ENCODE data around the gene CFAP100.

Gene CFAP100

GRCh38 chr3:126402666-126403302, 8.1 kb downstream of the CFAP100 start:
- DNase-seq (ENCODE audit: low spot score) = no peak

DNA sequence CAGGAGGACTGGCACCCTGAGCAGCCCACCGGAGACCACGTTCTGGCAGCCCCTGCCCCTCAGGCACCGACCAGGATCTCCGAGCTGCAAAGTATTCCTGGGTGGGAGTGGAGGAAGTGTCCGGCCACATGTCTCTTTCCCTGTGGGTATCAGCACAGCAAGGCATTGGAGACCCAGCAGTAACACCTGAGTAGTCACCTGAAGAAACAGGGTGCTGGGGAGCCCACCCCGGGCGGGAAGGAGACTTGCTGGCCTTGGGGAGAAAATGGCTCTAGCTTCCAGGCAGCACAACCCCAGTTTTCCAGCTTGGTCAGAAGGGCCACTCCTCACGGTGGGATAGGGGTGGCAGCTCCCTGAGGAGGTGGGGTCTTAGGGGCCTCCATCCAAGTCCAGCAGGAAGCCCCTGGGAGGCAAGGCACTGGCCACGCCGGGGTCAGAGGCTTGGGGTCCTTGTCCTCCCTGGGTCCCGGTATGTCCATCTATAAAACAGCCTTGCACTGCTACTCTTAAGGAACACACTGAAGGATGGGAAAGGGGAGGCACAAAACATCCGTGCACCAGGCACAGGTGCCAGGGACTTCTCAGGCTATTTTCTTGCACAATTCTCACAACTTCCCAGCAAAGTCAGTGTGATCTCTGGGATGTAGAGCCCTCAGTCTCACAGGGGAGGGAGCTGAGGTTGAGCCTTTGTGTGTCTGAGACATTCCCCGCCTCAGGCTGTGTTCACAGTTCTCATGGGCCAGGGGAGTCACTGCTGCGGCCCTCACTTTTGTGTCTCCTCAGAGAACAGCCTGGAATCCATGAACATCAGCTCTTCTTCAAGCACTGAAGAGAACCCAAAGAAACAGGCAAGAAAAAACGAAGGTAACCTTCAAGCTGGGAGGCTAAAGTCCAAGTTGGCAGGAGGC, 11.9 kb downstream of the CFAP100 start:
- DNase-seq (ENCODE audit: low spot score) = no peak

DNA sequence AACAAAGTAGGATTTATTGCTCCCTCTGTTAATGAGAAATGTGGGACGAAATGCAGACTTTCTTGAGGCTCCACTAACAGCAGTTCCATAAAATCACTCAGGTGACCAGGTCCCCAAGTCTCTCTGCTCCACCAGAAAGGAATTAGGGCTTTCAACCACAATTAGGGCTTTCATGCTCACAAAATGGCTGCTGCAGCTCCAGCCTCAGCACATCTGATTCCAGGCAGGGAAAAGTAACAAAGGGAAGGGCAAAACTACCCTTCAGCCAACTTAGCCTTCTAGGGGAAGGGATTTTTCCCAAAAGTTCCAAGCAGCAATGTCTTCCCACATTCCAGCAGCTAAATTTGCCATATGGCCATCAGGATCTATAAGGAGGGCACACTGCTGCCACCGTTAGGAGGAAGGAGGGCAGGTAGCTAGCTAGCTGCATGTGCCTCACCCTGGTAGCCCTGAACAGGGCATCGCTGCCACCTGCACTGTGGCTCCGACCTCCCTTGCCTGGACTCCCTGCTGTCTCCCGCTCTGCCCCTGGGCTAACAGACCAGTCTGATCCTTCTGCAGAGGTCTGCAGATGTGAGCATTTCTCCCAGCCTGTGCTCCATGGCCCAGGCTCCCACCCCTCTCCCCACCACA, 12.8 kb downstream of the CFAP100 start:
- DNase-seq (ENCODE audit: low spot score) = no peak

- no peak for DNase-seq (ENCODE audit: low spot score)
Measured at GRCh38 chr3:126408099-126408498, 13.4 kb downstream of the CFAP100 start.

DNA sequence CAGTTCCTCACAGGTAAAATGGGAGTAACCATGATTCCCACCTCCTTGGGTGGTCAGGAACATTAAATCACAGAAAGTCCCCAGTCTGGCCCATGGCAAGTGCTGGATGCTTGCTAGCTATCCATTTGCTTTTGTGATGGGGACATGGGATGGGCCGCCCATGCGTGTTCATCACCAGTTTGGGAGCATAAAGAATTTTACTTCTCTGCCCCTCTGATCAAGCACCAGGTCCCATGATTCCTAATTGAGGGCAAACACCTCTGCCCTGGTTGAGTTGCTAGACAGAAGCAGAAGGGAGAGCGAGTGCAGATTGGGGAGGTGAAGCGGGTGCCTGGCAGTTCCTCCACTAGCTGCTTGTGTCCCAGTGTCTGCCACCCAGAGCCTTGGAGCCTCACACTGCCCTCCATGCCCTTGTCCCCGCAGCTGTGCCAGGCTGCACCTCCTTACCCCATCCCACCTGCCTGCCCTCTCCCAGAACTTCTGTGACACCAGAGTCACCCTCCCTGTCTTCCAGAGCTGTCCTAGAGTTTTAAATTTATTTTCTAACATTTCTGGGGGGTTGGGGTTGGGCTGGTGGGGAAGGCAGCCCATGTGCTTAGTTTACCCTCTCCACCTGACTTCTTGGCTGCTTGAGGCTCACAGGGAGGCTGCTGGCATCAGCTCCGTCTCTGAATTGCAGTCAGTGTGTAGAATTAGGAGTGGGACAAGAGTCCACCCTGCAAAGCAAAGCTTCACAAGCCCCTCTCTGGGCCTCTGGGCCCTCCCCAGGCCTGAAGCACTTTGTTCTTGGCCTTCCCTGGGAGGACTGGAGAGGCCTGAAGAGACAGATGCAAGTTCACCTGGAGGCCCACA, 18.4 kb downstream of the CFAP100 start:
- no peak for DNase-seq (ENCODE audit: low spot score)

DNA sequence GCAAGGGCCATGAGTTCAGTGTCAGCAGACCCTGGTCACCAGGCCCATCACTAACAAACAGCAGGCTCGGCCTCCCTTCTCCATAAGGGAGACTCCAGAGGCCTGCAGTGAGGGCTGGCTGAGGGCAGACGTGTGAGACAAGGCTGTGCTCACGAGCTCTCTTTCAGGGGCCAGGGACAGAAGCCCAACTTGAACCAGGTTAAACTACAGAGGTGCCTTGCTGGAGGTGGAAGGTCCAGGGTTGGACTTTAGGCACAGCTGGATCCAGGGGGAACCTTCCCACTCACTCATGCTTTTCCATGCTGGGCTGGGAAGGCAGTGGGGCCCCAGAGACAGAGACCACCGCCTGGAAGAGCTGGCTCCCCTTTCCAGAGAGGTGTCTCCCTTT, 19.0 kb downstream of the CFAP100 start:
- no peak for DNase-seq (ENCODE audit: low spot score)

GRCh38 chr3:126414406-126414805, 19.7 kb downstream of the CFAP100 start:
- no peak for DNase-seq (ENCODE audit: low spot score)

DNA sequence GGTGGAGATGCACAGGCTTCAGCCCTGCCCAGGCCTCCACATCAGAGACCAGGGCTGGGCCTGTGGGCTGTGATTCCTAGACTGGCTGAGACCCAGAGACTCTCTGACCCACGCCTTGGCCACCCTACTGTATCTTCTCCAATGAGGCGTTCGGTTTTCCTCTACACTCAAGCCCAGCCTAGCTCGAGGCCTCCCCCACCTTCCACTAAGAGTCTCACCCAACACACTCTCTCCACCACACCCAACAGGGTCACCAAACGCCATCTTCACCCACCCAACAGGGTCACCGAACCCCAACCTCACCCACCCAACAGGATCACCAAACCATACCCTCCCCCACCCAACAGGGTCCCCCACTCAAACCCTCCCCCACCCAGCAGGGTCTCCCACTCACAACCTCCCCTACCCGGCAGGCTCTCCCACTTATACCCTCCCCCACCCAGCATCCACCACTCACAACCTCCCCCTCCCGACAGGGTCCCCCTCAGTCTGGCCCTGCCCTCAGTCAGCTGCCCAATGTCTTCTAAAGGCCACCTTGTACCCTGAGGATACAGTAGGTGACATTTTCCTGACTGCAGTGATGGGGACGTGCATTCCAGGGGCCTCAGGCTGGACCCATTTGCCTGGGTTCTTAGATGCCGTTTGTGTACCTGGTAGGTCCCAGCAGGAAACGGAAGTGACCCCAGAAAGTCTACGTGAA, 20.4 kb downstream of the CFAP100 start:
- no peak for DNase-seq (ENCODE audit: low spot score)

- DNase-seq (ENCODE audit: low spot score) = no peak
Measured at GRCh38 chr3:126415661-126416591, 21.2 kb downstream of the CFAP100 start.

DNA sequence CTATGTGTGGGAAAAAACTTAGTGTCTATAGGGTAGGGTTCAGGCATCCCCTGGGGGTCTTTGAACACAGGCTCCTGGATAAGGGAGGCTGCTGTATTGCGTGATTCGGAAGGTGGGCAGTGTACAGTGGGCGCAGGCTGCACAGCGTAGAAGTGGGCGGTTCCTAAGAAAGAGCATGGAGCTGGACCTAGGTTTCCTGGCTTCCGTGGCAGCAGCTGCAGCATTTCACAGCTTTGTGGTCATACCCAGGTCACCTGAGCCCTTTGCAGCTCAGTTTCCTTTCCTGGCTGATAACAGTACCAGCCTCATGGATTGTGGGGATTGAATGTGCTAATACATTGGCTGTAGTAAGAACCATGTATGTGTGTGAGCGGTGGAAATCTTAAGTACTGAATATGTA, 22.2 kb downstream of the CFAP100 start:
- no peak for DNase-seq (ENCODE audit: low spot score)

DNA sequence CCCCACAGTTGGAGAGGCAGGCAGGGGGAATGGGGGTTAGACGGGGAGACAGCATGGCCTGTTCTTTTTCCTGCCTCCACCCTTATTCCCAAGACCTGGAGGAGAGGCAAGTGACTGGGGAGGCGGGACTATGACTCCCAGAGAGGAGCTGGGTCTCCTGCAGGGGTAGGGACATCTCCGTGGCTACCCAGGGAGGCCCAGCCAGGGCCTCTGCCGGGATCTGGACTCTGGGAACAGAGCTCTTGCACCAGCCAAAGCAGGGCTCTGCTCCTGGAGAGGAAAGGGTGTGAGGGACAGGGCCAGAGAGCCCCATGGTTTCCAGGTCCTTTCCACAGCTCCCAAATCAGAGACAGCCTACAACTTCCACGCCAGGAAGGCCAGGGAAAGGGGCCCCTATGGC, 22.8 kb downstream of the CFAP100 start:
- no peak for DNase-seq (ENCODE audit: low spot score)

GRCh38 chr3:126417981-126418530, 23.3 kb downstream of the CFAP100 start:
- no peak for DNase-seq (ENCODE audit: low spot score)

GRCh38 chr3:126418661-126419131, 24.0 kb downstream of the CFAP100 start:
- DNase-seq (ENCODE audit: low spot score) = no peak

DNA sequence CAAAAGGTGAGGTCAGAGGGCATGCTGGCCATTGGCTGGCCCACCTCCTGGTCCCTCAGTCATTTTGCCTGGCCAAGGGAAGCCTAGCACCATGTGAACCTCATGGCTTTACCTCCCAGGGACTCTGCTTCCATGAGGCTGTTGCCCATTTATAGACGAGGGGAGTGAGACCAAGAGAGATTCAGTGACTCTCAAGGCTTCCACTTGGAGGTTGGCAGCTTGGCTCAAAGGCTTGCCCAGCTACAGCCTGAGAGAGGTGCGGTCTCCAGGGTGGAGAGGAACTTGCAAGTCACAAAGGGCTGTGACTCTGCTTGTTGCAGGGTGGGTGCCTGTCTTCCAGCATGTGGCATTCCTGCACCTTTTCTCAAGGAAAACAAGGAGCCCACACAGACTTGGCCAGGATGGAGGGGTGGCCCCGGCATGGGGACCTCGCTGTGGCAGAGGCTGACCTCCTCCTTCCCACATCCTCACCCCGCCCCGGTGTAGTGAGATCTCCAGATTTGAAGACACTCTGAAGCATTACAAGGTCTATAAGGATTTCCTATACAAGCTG, 24.5 kb downstream of the CFAP100 start:
- no peak for DNase-seq (ENCODE audit: low spot score)

DNA sequence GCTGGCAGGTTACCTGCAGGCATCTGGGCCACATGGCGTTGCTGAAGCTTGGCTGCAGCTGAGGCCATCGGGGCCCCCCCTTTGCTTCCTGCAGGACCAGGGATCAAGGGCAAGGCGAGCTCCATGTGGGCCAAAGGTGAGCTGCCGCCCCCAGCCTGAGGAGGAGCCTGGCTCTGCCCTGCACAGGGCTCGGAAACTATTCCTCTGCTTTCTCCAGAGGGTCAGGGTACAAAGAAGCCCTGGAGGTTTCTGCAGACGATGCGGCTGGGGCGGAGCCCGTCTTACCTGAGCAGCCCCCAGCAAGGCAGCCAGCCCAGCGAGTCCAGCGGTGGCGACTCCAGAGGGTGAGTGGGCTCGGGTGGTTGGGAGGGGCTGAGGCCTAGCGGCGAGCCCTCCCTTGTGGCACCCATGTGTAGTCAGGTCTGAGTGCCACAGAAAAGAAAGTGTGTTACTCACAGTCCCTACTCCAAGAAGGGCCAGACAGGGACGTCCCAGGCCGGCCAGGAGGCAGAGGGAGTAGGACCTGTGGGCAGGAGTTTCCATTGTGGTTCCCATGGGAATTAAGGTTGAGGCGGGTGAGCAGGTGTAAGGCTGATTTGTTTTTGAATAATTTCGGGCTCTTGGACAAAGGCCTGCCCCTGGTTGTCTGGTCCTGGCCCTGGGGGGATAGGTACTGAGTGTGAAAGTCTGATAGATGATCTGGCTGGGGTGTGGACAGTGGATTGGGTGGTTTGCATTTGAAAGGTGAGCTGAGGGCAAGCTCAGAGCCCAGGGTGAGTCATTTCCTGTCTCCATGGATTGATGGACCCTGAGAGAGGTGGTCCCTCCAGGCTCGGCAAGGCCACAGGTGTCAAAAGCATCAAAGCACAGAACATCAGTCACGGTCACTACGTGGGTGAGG, 25.4 kb downstream of the CFAP100 start:
- DNase-seq (ENCODE audit: low spot score) = no peak

GRCh38 chr3:126421573-126422119, 26.9 kb downstream of the CFAP100 start:
- no peak for DNase-seq (ENCODE audit: low spot score)

- DNase-seq (ENCODE audit: low spot score) = no peak
Measured at GRCh38 chr3:126422121-126422520, 27.4 kb downstream of the CFAP100 start.

DNA sequence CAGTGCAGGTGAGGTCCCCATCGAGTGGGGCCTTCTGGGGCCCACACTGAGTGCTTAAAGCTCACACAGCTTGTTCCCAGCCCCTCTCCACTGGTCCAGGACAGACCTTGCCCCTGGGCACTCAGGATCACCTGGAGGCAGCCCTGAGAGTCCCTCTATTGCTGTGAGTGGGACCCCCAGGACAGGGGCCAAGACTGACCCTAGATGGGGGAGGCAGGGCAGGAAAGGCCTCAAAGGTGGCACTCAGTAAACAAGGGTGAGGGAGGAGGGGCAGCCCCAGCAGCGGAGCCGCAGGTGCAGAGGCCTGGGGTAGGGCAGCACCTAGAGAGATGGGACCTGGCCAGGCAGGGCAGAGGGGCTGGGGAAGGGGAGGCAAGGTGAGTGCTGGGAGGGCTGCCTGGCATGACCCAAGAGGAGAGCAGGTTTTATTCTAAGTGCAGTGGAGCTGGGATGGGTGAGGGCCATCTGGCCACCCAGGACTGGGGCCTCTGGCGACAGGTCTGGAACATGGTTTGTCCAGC, 27.9 kb downstream of the CFAP100 start:
- DNase-seq (ENCODE audit: low spot score) = no peak
